ENCODE results near the gene SPATA4.
"Not testable (repeated sequence)": the region's sequence is repeated elsewhere in the genome, so short reads cannot be mapped to it uniquely, and the experiment has no call there.

Gene SPATA4

DNA sequence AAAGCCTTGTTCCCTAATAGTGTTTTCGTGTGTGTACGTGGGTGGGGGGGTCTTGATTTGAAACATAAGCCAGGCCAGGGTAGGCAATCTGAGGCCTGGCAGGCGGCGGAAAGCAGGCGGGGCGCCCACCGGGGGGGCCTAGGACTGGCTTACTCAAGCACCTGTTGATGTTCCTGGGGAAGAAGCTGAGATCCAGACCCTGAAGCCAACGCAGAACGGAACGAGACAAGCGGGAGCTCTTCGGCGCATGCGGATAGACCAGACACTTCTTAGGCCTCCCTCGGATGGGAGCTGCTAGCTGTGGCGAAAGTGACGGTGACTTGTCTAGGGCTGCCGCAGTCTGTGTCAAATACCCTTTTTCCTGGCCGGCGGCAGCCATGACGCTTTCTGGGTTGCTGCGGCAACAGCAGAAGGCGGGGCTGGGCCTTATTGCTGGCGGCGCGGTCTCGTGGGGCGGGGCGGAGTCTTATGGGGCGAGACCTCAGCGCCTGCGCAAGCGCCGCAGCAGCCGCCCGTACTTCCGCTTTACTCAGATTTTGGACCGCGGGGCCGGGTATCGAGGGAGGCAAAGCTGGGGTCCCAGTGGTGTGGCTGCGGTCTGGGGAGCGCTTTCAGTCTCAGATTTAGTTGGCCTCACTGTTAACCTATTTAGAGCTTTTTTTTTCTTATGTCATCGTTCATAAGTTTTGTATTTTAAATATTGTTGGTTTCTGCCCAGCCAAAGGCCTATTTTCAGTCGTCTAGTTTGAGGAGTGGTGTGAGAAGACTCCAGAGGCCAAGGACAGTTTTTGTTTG lies at the start of gene SPATA4:
SPATA4 (minus strand) TSS at position 402 of the 795 bp plus-strand sequence; CDS start at position 379, 23 bp downstream.
- H3K27ac Mint-ChIP-seq = peak within 1 kb of the TSS; percentile 15 to 81
- H3K9me3 Mint-ChIP-seq = peaks cover 8 to 12% of the 10 kb centered on the region in 2 donors
- ATAC-seq = peak; percentile 89
- H3K27me3 Mint-ChIP-seq = peaks cover 27% of the 10 kb centered on the region
- H3K4me1 Mint-ChIP-seq = peaks cover 46% of the 10 kb centered on the region
- H3K4me3 Mint-ChIP-seq = peak within 1 kb of the TSS; percentile 76 to 86
- peak; percentile 95 to 97 for DNase-seq

DNA sequence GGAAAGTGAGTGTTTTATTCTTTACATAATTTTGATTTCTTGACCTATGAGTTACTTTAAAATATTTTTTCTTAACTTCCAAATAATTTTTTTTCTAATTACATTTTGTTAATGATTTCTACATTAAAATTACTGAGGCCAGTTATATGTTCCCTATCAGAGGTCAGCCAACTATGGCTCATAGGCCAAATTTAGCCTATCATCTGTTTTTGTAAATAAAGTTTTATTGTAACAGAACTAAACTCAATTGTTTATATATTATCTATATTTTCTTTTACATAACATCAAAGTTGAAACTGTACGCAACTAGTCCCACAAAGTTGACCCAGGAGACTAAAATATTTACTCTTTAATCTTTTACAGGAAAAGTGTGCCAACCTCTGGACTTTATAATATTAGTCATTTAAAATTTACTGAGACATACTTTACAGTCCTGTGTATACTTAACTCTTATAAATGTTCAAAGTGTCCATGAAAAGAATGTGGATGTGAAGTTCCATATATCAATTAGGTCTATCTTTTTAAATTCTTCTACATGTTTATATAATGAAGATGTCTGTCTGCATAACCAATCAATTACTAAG lies 47.5 kb upstream of the SPATA4 start:
- no peak overlapping the region for H3K4me3 Mint-ChIP-seq
- DNase-seq = no peak
- H3K27me3 Mint-ChIP-seq = no peaks in the 10 kb centered on the region
- ATAC-seq = no peak
- no peak overlapping the region for H3K27ac Mint-ChIP-seq
- H3K4me1 Mint-ChIP-seq = no peaks in the 10 kb centered on the region
- no peaks in the 10 kb centered on the region for H3K9me3 Mint-ChIP-seq

DNA sequence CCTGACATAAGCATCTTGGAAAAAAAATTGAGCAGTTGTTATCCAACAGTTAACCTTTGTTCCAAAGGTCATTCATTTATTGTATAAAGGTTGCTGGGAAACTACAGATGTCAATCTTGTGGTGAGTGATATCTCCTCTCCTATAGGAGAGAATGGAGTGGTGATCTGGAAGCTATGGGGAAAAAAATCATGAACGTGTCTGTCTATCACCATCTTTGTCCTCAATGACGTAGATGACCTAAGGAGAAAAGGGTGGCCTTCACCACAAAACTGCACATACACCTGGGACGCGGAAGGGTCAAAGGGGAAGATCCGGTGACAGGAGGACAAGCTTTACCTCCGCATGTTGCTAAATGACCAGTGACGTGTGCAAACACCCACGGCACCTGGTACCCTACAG lies 46.3 kb upstream of the SPATA4 start:
- DNase-seq (no peak), ATAC-seq (no peak)
- H3K4me1 Mint-ChIP-seq = no peaks in the 10 kb centered on the region
- H3K4me3 Mint-ChIP-seq = no peak overlapping the region
- H3K27ac Mint-ChIP-seq = no peak overlapping the region
- H3K9me3 Mint-ChIP-seq = no peaks in the 10 kb centered on the region
- no peaks in the 10 kb centered on the region for H3K27me3 Mint-ChIP-seq

DNA sequence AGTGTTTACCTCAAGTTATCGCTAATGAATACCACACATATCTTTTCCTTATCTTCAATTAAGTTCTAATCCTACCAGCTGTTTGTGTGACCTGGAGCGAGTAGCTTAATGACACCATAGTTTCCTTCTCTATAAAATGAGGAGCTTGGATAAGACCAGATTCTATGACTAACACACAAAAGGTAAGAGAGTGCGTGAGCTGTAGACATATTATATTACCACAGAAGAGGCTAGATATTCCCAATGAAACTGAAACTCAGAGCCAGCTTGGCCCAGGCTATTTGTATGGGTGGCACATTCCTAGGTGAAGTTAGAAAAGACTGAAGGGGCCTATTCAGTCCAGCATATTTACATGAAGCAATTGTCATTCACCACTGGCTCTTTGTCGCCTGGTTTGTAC lies 43.4 kb upstream of the SPATA4 start:
- H3K27ac Mint-ChIP-seq = no peak overlapping the region
- no peaks in the 10 kb centered on the region for H3K9me3 Mint-ChIP-seq
- ATAC-seq = no peak
- H3K4me3 Mint-ChIP-seq = no peak overlapping the region
- DNase-seq = no peak
- peaks cover 8% of the 10 kb centered on the region for H3K27me3 Mint-ChIP-seq
- no peaks in the 10 kb centered on the region for H3K4me1 Mint-ChIP-seq

DNA sequence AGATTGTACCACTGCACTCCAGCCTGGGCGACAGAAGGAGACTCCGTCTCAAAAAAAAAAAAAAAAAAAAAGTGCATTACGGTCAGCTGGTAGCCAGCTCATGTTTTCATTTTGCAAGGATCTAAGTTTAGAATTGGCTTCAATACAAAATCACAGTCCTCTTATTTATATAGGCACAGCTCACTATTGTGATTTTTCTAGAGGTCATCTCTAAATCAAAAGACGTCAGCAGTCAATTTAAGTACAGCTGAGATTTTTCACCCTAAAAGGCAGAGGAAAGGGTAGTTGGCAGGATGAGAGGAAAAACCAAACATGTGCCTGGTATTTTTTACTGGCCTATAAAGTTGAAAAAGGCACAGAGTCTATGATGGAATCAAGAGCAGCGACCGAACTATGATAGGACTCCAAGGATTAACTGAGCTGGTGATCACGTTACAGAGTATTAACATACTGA lies 42.8 kb upstream of the SPATA4 start:
- Mint-ChIP-seq H3K27me3 (peaks cover 13% of the 10 kb centered on the region), H3K27ac (no peak overlapping the region), H3K4me3 (no peak overlapping the region), H3K9me3 (no peaks in the 10 kb centered on the region), H3K4me1 (no peaks in the 10 kb centered on the region)
- no peak for ATAC-seq
- DNase-seq = no peak

DNA sequence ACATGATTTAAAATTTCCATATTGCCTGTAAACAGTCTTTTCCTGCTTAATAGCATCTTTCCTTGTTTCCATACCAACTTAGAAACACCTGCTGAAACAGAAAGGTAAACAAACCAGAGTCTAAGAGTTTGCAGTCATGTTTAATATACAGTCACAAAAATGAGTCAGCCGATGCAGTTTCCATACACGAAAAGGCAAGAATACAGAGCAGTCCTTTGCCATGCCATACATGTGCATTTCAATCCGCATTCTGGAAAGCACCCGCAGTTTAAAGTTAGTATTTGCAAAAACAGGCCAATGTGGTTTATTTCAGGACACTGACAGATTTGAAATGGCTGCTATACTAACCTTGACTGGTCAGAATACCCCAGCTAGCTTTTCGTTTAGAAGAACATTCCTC lies 41.6 kb upstream of the SPATA4 start:
- no peaks in the 10 kb centered on the region for H3K9me3 Mint-ChIP-seq
- H3K27ac Mint-ChIP-seq = no peak overlapping the region
- no peak for DNase-seq
- H3K27me3 Mint-ChIP-seq = peaks cover 13% of the 10 kb centered on the region
- no peaks in the 10 kb centered on the region for H3K4me1 Mint-ChIP-seq
- ATAC-seq = no peak
- no peak overlapping the region for H3K4me3 Mint-ChIP-seq

DNA sequence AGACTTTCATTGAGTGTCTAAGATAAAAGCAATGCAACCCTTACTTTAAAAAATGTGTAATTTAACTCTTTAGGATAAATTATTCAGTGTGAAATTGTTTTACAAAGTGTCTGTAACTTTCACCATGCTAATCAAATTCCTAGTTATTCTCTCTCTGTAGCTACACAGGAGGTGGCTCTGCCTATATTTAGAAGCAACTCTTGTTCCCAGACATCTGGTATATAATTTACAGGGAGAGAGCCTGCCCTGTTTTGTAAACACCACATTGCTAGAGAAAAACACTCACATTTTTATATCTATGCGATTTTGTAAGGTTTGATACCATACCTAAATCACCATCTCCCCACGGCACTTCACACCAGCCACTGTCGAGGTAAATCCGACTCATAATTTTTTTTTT lies 35.5 kb upstream of the SPATA4 start:
- ATAC-seq (no peak), DNase-seq (no peak)
- Mint-ChIP-seq H3K27ac (no peak overlapping the region), H3K9me3 (no peaks in the 10 kb centered on the region), H3K27me3 (peaks cover 33% of the 10 kb centered on the region), H3K4me1 (no peaks in the 10 kb centered on the region), H3K4me3 (no peak overlapping the region)

DNA sequence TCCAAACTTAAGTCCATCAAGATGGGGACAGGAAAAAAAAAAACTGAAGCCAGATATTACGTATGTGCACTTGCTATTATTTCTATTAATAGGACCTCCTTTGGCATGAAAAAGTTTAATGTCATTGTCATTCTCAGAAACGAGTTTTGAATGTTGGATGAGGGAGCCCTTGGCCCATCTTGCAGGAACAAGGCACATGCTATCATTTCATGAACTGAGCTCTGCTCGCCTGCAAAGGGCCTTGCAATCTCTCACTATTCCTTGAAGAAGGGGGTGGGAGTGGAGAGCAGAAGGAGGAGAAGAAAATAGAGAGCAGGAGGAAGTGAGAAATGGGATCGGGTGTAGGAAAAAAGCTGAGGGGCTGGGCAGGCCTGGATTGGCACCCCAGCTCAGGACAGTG lies 34.3 kb upstream of the SPATA4 start:
- no peak overlapping the region for H3K4me3 Mint-ChIP-seq
- no peaks in the 10 kb centered on the region for H3K9me3 Mint-ChIP-seq
- ATAC-seq (no peak), DNase-seq (no peak)
- H3K27me3 Mint-ChIP-seq = peaks cover 37% of the 10 kb centered on the region
- H3K27ac Mint-ChIP-seq = no peak overlapping the region
- H3K4me1 Mint-ChIP-seq = no peaks in the 10 kb centered on the region

DNA sequence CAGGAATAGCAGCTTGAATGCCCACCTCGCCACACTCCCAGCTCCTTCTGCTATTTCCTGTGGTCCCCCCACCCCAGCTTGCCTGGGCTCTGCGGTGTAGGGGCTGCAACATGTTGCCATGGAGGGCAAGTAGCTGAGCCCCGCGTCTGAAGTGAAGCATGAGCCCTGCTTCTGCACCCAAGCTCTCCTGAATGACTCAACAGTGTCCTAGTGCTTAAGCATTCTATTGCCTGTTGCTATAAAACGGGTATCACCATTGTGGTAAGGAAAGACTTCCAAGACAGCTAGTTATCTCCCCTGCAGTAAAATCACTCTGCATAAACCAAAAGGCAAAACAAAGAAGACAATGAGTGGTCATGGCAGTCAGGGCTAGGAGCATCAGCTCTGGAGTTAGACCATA lies 31.4 kb upstream of the SPATA4 start:
- no peaks in the 10 kb centered on the region for H3K9me3 Mint-ChIP-seq
- H3K27ac Mint-ChIP-seq = no peak overlapping the region

DNA sequence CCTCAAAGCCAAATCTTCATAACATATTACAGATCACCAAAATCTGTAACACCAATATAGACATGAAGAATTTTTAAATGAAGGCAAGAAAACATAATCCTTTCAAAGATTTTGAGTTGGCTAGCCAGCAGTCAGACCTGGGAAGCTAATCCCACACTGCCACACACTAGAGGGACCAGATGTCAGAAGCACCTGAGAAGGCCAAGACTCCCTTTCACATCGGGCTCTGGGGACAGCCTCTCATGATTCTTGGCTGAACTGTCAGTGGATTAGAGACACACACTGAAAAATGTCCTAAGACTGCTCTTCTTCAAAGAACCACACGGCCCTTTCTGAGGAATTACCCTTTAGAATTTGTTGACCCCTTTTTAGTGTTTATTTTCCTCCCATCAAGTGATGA lies 28.2 kb upstream of the SPATA4 start:
- no peak overlapping the region for H3K27ac Mint-ChIP-seq
- no peaks in the 10 kb centered on the region for H3K4me1 Mint-ChIP-seq
- ATAC-seq = no peak
- H3K9me3 Mint-ChIP-seq = no peaks in the 10 kb centered on the region
- no peak overlapping the region for H3K4me3 Mint-ChIP-seq
- DNase-seq = no peak
- H3K27me3 Mint-ChIP-seq = peaks cover 17% of the 10 kb centered on the region

More for the DNA sequence above, 31.4 kb upstream of the SPATA4 start:
- H3K27me3 Mint-ChIP-seq = peaks cover 24% of the 10 kb centered on the region
- DNase-seq (no peak), ATAC-seq (no peak)
- no peaks in the 10 kb centered on the region for H3K4me1 Mint-ChIP-seq
- no peak overlapping the region for H3K4me3 Mint-ChIP-seq

DNA sequence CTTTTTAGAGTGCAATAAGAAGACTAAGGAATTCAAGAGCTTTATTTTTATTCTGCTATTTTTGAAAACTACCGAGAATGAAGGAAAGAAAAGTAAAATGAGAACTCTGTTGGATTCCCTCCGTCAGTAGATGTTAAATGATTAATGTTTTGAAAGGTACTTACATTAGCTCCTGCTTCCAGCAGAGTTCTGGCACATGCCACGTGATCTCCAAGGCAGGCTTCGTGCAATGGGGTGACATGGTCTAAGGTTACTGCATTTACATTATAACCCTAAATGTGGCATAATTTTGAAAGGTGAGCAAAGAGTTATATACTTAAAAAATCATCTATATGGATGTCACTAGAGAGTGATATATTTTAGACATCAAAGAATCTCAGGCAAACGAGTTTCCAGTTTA lies 26.8 kb upstream of the SPATA4 start:
- Mint-ChIP-seq H3K4me1 (no peaks in the 10 kb centered on the region), H3K27ac (no peak overlapping the region), H3K27me3 (peaks cover 17% of the 10 kb centered on the region), H3K9me3 (no peaks in the 10 kb centered on the region), H3K4me3 (no peak overlapping the region)
- no peak for DNase-seq
- ATAC-seq = no peak

DNA sequence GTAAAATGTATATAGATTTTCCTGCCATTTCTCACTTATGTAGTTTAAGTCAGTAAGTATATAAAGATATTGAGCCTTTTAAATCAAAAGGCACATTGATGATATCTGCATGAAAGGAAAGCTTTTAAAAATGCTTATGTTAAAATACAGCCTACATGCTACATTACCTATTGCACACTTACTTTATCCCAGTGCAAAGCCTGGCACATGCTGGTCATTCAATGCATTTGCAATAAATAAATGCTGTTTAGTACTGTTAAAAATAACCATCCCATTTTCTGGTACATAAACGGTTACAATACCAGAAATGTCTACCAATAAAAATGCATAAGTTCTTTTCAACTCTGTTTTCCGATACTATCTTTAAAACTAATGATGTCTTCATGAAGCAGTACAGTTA lies 22.1 kb upstream of the SPATA4 start:
- no peak overlapping the region for H3K27ac Mint-ChIP-seq
- H3K27me3 Mint-ChIP-seq = no peaks in the 10 kb centered on the region
- no peak overlapping the region for H3K4me3 Mint-ChIP-seq
- DNase-seq (no peak), ATAC-seq (no peak)
- no peaks in the 10 kb centered on the region for H3K9me3 Mint-ChIP-seq
- H3K4me1 Mint-ChIP-seq = no peaks in the 10 kb centered on the region

DNA sequence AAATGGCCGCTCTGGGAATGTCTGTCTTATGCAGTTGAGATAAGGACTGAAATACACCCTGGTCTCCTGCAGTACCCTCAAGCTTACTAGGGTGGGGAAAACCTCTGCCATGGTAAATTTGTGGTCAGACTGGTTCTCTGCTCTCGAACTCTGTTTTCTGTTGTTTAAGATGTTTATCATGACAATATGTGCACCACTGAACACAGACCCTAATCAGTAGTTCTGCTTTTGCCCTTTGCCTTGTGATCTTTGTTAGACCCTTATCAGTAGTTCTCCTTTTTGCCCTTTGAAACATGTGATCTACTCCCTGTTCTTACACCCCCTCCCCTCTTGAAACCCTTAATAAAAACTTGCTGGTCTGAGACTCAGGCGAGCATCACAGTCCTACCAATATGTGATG lies 17.0 kb upstream of the SPATA4 start:
- H3K4me3 Mint-ChIP-seq, H3K4me1 Mint-ChIP-seq: not testable (repeated sequence)
- H3K27me3 Mint-ChIP-seq = peaks cover 21% of the 10 kb centered on the region

DNA sequence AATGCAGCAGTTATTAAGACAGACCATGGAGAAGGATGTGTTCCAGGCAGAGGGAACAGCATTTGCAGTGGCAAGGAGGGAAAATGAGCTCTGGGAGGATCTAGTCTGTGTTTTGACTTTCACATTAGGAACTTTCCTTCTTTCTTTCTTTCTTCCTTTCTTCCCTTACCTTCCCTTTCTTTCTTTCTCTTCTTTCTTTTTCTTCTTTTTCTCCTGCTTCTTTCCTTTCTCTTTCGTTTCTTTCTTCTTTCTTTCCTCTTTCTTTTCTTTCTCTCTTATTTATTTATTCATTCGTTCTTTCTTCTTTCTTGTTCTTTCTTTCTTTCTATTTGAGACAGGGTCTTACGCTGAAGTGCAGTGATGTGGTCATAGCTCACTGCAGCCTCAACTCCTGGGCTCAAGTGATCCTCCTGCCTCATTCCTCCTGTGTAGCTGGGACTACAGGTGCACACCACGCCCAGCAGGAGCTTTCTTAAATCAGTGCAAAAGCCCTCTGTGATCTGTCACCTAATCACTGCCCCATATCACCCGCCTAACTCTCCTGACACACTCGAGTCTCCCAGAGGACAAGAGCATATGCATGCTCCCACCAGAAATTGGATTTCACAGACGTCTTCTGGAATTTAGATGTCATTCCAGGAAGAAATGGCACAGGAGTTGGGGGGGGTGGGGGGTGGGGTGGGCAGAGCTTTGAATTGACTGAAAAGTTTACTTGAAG lies 15.4 kb upstream of the SPATA4 start:
- H3K27ac Mint-ChIP-seq = no peak overlapping the region
- peaks cover 3% of the 10 kb centered on the region for H3K4me1 Mint-ChIP-seq
- H3K9me3 Mint-ChIP-seq = no peaks in the 10 kb centered on the region
- peaks cover 37% of the 10 kb centered on the region for H3K27me3 Mint-ChIP-seq
- no peak overlapping the region for H3K4me3 Mint-ChIP-seq
- DNase-seq (no peak), ATAC-seq (no peak)

More for the DNA sequence above, 17.0 kb upstream of the SPATA4 start:
- H3K27ac Mint-ChIP-seq, H3K9me3 Mint-ChIP-seq, ATAC-seq, DNase-seq: not testable (repeated sequence)

DNA sequence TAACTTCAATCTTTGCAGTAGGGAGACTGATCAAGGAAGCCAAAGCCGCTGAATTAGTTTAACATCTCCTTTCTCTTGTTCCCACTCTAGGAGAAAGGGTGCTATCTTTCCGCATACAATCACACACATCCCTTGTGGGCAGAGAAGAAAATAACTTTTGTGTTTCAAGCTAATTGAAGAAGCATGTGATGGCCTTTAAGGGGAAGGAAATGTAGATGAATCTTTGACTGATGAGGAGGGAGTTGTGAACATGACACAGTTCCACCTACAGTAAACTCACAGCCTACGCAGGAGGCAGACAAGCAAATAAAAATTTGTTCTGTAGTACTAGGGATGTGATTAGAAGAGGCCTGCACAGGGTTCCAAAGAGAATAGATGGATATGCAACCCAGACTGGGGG lies 14.7 kb upstream of the SPATA4 start:
- no peak overlapping the region for H3K4me3 Mint-ChIP-seq
- H3K27ac Mint-ChIP-seq = peak overlapping the region in 1 of 2 donors; percentile 21
- no peaks in the 10 kb centered on the region for H3K9me3 Mint-ChIP-seq
- no peak for DNase-seq
- peaks cover 43% of the 10 kb centered on the region for H3K27me3 Mint-ChIP-seq
- peaks cover 10% of the 10 kb centered on the region for H3K4me1 Mint-ChIP-seq
- ATAC-seq = no peak

DNA sequence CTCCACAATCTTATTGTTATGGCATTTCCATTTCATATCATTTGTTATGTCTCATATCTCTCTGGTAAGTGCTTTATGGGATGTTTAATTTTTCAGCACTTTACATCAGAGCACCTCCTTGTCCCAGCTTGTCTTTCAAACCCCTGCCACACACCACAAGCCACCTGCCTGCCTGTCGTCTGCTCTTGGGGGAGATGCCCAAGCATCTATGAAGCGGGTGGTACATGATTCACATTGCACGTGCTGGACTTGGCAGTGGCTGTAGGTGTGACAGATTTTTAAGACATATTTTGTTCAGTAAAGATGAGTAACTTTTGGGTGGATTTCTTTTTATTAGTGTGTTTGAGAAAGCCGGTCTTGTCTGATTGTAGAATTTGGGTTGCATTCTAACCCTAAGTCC lies 14.2 kb upstream of the SPATA4 start:
- no peak overlapping the region for H3K4me3 Mint-ChIP-seq
- no peak for DNase-seq
- no peaks in the 10 kb centered on the region for H3K9me3 Mint-ChIP-seq
- peaks cover 12% of the 10 kb centered on the region for H3K4me1 Mint-ChIP-seq
- peaks cover 47% of the 10 kb centered on the region for H3K27me3 Mint-ChIP-seq
- H3K27ac Mint-ChIP-seq = no peak overlapping the region
- ATAC-seq = no peak
